ENCODE results near the gene SLF2.

SLF2 gene

DNA sequence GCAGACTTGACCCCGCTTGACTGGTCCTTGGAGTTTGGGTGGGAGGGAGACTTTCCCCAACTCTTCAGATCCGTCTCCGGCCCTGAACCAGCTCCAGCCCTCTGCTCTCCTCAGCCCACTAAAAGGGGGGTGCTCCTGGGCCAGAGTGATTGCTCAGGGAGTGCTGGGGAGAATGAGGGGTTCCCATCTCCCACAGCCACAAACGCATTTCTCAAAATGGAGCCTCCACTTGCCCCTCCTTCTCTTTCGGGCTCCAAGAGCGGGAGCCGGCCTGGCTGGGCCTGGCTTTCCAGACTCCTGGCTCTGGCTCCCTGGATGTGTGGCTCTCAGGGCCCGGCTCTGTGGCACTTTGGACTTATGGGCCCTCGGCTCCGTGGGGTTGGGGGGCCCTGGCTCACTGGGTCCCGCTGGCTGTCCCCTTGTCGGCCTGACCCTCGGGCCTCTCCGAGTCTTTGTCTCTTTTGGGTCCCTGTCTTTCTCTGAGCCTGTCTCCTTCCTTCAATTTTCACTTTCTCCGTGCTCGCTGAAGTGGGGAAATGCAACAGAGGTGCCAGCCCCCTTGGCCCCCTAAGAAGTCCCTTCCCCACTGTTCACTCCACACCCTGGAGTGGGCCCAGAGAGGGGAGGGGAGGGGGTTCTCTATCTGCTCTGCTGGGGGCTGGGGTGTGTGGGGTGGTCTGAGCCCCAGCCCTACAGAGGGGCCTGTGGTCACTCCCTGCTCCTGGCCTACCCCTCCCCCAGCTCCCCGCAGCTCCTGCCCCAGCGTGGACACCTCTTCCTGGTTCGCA is 87.6 kb downstream of the SLF2 start:
- TF ChIP-seq, protein P1, sequence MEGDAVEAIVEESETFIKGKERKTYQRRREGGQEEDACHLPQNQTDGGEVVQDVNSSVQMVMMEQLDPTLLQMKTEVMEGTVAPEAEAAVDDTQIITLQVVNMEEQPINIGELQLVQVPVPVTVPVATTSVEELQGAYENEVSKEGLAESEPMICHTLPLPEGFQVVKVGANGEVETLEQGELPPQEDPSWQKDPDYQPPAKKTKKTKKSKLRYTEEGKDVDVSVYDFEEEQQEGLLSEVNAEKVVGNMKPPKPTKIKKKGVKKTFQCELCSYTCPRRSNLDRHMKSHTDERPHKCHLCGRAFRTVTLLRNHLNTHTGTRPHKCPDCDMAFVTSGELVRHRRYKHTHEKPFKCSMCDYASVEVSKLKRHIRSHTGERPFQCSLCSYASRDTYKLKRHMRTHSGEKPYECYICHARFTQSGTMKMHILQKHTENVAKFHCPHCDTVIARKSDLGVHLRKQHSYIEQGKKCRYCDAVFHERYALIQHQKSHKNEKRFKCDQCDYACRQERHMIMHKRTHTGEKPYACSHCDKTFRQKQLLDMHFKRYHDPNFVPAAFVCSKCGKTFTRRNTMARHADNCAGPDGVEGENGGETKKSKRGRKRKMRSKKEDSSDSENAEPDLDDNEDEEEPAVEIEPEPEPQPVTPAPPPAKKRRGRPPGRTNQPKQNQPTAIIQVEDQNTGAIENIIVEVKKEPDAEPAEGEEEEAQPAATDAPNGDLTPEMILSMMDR (IDR thresholded peaks at IDR 0.05; ENCODE audit: extremely low read depth, insufficient read depth, missing control alignments): no peak
- no peak for DNase-seq (ENCODE audit: low spot score)
- in situ Hi-C loops (cut with MboI; ENCODE audit: low pct_unique_long_range_greater_than_20kb, low sequenced_read_pairs, unreplicated experiment): no loop called here

GRCh38 chr10:101000915-101001658 is 88.3 kb downstream of the SLF2 start:
- DNase-seq (ENCODE audit: low spot score): no peak
- in situ Hi-C loops (cut with MboI; ENCODE audit: low pct_unique_long_range_greater_than_20kb, low sequenced_read_pairs, unreplicated experiment): no loop called here

GRCh38 chr10:101001659-101002035 is 88.9 kb downstream of the SLF2 start:
- in situ Hi-C loops (cut with MboI; ENCODE audit: low pct_unique_long_range_greater_than_20kb, low sequenced_read_pairs, unreplicated experiment): no loop called here
- DNase-seq (ENCODE audit: low spot score): no peak
- TF ChIP-seq, protein P1 (IDR thresholded peaks at IDR 0.05; ENCODE audit: extremely low read depth, insufficient read depth, missing control alignments): no peak

More at GRCh38 chr10:101000915-101001658, 88.3 kb downstream of the SLF2 start:
- TF ChIP-seq, protein P1 (IDR thresholded peaks at IDR 0.05; ENCODE audit: extremely low read depth, insufficient read depth, missing control alignments): no peak

DNA sequence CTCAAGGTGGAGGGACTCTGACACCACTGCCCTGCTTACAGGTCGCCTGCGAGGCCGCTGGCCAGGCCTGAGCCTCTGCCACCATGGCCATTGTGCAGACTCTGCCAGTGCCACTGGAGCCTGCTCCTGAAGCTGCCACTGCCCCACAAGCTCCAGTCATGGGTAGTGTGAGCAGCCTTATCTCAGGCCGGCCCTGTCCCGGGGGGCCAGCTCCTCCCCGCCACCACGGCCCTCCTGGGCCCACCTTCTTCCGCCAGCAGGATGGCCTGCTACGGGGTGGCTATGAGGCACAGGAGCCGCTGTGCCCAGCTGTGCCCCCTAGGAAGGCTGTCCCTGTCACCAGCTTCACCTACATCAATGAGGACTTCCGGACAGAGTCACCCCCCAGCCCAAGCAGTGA is 89.7 kb downstream of the SLF2 start:
- in situ Hi-C loops (cut with MboI; ENCODE audit: low pct_unique_long_range_greater_than_20kb, low sequenced_read_pairs, unreplicated experiment): no loop called here
- no peak for DNase-seq (ENCODE audit: low spot score)
- TF ChIP-seq, protein P1 (IDR thresholded peaks at IDR 0.05; ENCODE audit: extremely low read depth, insufficient read depth, missing control alignments): no peak

GRCh38 chr10:101003639-101004206 is 91.0 kb downstream of the SLF2 start:
- TF ChIP-seq, protein P1 (IDR thresholded peaks at IDR 0.05; ENCODE audit: extremely low read depth, insufficient read depth, missing control alignments): no peak
- in situ Hi-C loops (cut with MboI; ENCODE audit: low pct_unique_long_range_greater_than_20kb, low sequenced_read_pairs, unreplicated experiment): no loop called here
- no peak for DNase-seq (ENCODE audit: low spot score)

DNA sequence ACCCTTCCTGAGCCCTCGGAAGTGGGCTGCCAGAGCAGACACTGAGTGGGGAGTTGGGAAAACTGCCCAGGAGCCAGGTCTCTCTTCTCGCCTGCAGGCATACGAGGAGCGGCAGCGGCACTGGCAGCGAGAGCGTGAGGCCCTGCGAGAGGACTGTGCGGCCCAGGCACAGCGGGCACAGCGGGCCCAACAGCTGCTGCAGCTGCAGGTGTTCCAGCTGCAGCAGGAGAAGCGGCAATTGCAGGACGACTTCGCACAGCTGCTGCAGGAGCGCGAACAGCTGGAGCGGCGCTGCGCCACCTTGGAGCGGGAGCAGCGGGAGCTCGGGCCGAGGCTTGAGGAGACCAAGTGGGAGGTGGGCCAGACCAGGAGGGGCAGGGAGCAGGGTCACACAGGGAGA is 92.6 kb downstream of the SLF2 start:
- TF ChIP-seq, protein P1 (IDR thresholded peaks at IDR 0.05; ENCODE audit: extremely low read depth, insufficient read depth, missing control alignments): no peak
- in situ Hi-C loops (cut with MboI; ENCODE audit: low pct_unique_long_range_greater_than_20kb, low sequenced_read_pairs, unreplicated experiment): no loop called here
- DNase-seq (ENCODE audit: low spot score): no peak
